SK-N-SH (cell line): Measurements from ENCODE around the gene ZC3H7A. TPM values are rescaled to one million over a fixed set of nuclear protein-coding genes. Genes with fewer than 3 reads are reported as not detected.

Source experiments
- CTCF ChIA-PET: fragments of 300-600, 350-600 bp; formaldehyde crosslinking; extraction: SDS; loops from one replicate; lab custom pipeline; 2021; lab: Yijun Ruan, JAX
- POLR2A ChIA-PET: fragments of 350-600 bp; sonication (Branson Sonifier 250); formaldehyde crosslinking; extraction: SDS; loops from one replicate; lab custom pipeline; 2020; ENCODE audit warnings: antibody characterized with exemption, inconsistent platforms; lab: Yijun Ruan, JAX
- DNase-seq: peaks from one replicate; pipeline ENCODE4 v3.0.0; 2012
- H2AFZ ChIP-seq: fragments of 200-600 bp; sonication (generic); 2 replicates; pipeline ENCODE4 v1.8.1; 2016; ENCODE audit warnings: antibody characterized with exemption, mild to moderate bottlenecking, low read depth
- H3F3A ChIP-seq: fragments of 200-600 bp; sonication (generic); replicated peaks from 2 replicates; pipeline ENCODE3; 2016; ENCODE audit warnings: antibody characterized with exemption, mild to moderate bottlenecking; ENCODE audit not compliant: insufficient read depth
- H3K27ac ChIP-seq, 2 experiments: fragments of 200-500 bp in 1 of 2; fragments of 200-600 bp in 1 of 2; sonication (Bioruptor generic) in 1 of 2; sonication (generic), shearing (Covaris generic) in 1 of 2; 2 replicates each; pipeline versions ENCODE4 v1.5.1 to v1.6.1; 2014 to 2016; ENCODE audit warnings: low read depth in 2 of 2, inconsistent platforms in 1 of 2, low read length in 1 of 2, mild to moderate bottlenecking in 1 of 2, mixed read lengths in 1 of 2
- H3K27me3 ChIP-seq: fragments of 200-600 bp; sonication (generic), shearing (Covaris generic); 2 replicates; pipeline ENCODE4 v1.6.1; 2016; ENCODE audit warnings: mixed run types; ENCODE audit not compliant: insufficient read depth
- H3K36me3 ChIP-seq, 2 experiments: fragments of 200-500 bp in 1 of 2; fragments of 200-600 bp in 1 of 2; sonication (Bioruptor generic) in 1 of 2; sonication (generic) in 1 of 2; replicated peaks in 1 of 2; 2 replicates each; pipeline versions ENCODE3 to v1.5.1; 2014 to 2016; ENCODE audit warnings: low read length in 1 of 2, mild to moderate bottlenecking in 1 of 2; ENCODE audit not compliant: insufficient read depth in 2 of 2, control insufficient read depth in 1 of 2
- H3K4me1 ChIP-seq, 2 experiments: fragments of 200-500 bp in 1 of 2; fragments of 200-600 bp in 1 of 2; sonication (Bioruptor generic) in 1 of 2; sonication (generic), shearing (Covaris generic) in 1 of 2; 2 replicates each; pipeline versions ENCODE4 v1.5.1 to v1.6.1; 2014 to 2016; ENCODE audit warnings: low read depth in 1 of 2, low read length in 1 of 2, mixed run types in 1 of 2; ENCODE audit not compliant: insufficient read depth in 2 of 2, control insufficient read depth in 1 of 2
- H3K4me2 ChIP-seq: fragments of 200-600 bp; sonication (generic), shearing (Covaris generic); 2 replicates; pipeline ENCODE4 v1.6.1; 2017; ENCODE audit warnings: mixed run types
- H3K4me3 ChIP-seq, 2 experiments: fragments of 200-500 bp in 1 of 2; fragments of 200-600 bp in 1 of 2; sonication (Bioruptor generic) in 1 of 2; sonication (generic), shearing (Covaris generic) in 1 of 2; 2 replicates each; pipeline versions ENCODE4 v1.5.1 to v1.8.1; 2014 to 2016; ENCODE audit warnings: low read depth in 2 of 2, inconsistent platforms in 1 of 2, low read length in 1 of 2, mild to moderate bottlenecking in 1 of 2, mixed read lengths in 1 of 2, moderate library complexity in 1 of 2
- H3K79me2 ChIP-seq: fragments of 200-600 bp; sonication (generic); 2 replicates; pipeline ENCODE4 v1.8.1; 2017; ENCODE audit warnings: mild to moderate bottlenecking; ENCODE audit not compliant: insufficient read depth
- H3K9ac ChIP-seq: fragments of 200-600 bp; sonication (generic); 2 replicates; pipeline ENCODE4 v1.6.1; 2017; ENCODE audit warnings: mixed run types
- H3K9me2 ChIP-seq: fragments of 200-600 bp; sonication (generic); 2 replicates; pipeline ENCODE4 v1.6.1; 2017; ENCODE audit warnings: mixed run types
- H3K9me3 ChIP-seq: fragments of 200-600 bp; sonication (generic); 2 replicates; pipeline ENCODE4 v1.6.1; 2017; ENCODE audit warnings: mixed run types, mild to moderate bottlenecking, moderate library complexity
- H4K20me1 ChIP-seq: fragments of 200-600 bp; sonication (generic); 2 replicates; pipeline ENCODE4 v1.6.1; 2017; ENCODE audit warnings: mild to moderate bottlenecking, mixed run types; ENCODE audit not compliant: insufficient read depth
- FOXJ3 ChIP-seq: sonication (generic); formaldehyde crosslinking; IDR thresholded peaks from 2 replicates; pipeline ENCODE4 v1.5.1; 2020; ENCODE audit warnings: mild to moderate bottlenecking, missing genetic modification reagents
- FOXM1 ChIP-seq: IDR thresholded peaks from 2 replicates; pipeline ENCODE4 v1.4.0; 2012; ENCODE audit warnings: low read depth, mild to moderate bottlenecking
- JUND ChIP-seq: IDR thresholded peaks from 2 replicates; pipeline ENCODE4 v1.4.0; 2012
- MEF2A ChIP-seq: IDR thresholded peaks from 2 replicates; pipeline ENCODE4 v1.4.0; 2012; ENCODE audit warnings: low read depth, borderline replicate concordance
- MXI1 ChIP-seq: IDR thresholded peaks from 2 replicates; pipeline ENCODE4 v1.6.1; 2012; ENCODE audit warnings: mild to moderate bottlenecking, low read depth, low read length, improper control_type of control experiment
- NFIC ChIP-seq: IDR thresholded peaks from 2 replicates; pipeline ENCODE4 v1.4.0; 2012; ENCODE audit warnings: borderline replicate concordance
- NRF1 ChIP-seq: IDR thresholded peaks from 2 replicates; pipeline ENCODE4 v1.6.1; 2012; ENCODE audit warnings: low read depth, mild to moderate bottlenecking, low read length
- YY1 ChIP-seq: IDR thresholded peaks from 2 replicates; pipeline ENCODE4 v1.4.0; 2012; ENCODE audit warnings: low read depth, mild to moderate bottlenecking
- WGBS: methylation state at CpG from one replicate; pipeline ENCODE4 v1.1.6; 2017; ENCODE audit warnings: low lambda C conversion rate; 5-methylcytosine and 5-hydroxymethylcytosine counted together
- polyA plus RNA-seq, 3 experiments: library from polyadenylated mRNA; depleted of rRNA; stranded (reverse); fragments of >200 nt; gene quantifications; 2 replicates each; pipeline ENCODE4 v1.2.3, GENCODE V29; 2012
- TF ChIP-seq, protein P1 (sequence below): IDR thresholded peaks from 2 replicates; pipeline ENCODE4; 2012
- TF ChIP-seq, protein P2 (sequence below): IDR thresholded peaks from 2 replicates; pipeline ENCODE4 v1.6.1; 2012; ENCODE audit warnings: mild to moderate bottlenecking, low read depth, low read length, moderate library complexity
- TF ChIP-seq, protein P3 (sequence below): IDR thresholded peaks from 2 replicates; pipeline ENCODE4 v1.4.0; 2012; ENCODE audit warnings: low read depth, borderline replicate concordance
- TF ChIP-seq, protein P4 (sequence below): IDR thresholded peaks from 2 replicates; pipeline ENCODE4 v1.4.0; 2012; ENCODE audit warnings: low read depth

ZC3H7A gene
- polyA plus RNA-seq, 1 of the 3 experiments (the other 2 are of a cell fraction): 31.9 TPM

DNA sequence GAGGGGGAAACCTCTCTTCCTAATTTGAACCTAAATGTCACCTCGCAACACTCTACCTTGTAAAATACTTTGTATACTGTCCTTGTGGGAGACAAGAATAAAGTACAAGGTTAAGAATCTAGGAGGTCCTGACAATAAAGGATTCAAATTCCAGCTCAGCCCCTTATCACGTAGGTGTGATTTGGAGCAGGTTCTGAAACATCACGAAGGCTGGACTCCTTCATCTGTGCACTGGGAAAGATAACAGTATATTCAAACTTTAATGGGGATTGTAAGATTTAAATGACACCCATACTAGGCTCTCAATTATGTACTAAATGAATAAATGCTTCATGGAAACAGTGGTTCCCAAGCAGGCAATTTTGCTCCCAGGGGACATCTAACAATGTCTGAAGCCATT lies 56.5 kb downstream of the ZC3H7A start:
- H3K4me1 ChIP-seq: peaks cover 6 to 14% of the 10 kb centered on the region in 2 experiments; a peak in 3 of 4 replicates
- no peaks in the 10 kb centered on the region for H3K27me3 ChIP-seq
- H3K9me2 ChIP-seq: no peaks in the 10 kb centered on the region
- WGBS: 91% methylated on average over 3 of the region's 3 CpGs
- H3K79me2 ChIP-seq: peaks cover 71% of the 10 kb centered on the region
- H3K27ac ChIP-seq: no peak overlapping the region
- H3K9me3 ChIP-seq: no peaks in the 10 kb centered on the region
- DNase-seq: no peak
- peak overlapping the region; percentile 87; the same call in 1 of the 2 replicates for H3K9ac ChIP-seq
- peaks cover 9% of the 10 kb centered on the region for H3F3A ChIP-seq
- peaks cover 50% of the 10 kb centered on the region for H4K20me1 ChIP-seq
- no peak overlapping the region for H2AFZ ChIP-seq
- peaks cover 10 to 11% of the 10 kb centered on the region in 2 experiments for H3K36me3 ChIP-seq
- H3K4me3 ChIP-seq: peak overlapping the region in 1 of 2 experiments; percentile 87; a peak in 2 of 4 replicates
- ChIA-PET POLR2A (no interaction called here), CTCF (interaction anchor here (1.7 kb wide), 1 partner anchor 38 kb away, joined by 3 read pairs; no protein-coding TSS in a partner anchor)
- peak overlapping the region; percentile 93 for H3K4me2 ChIP-seq
- TF ChIP-seq NRF1 (no peak), FOXJ3 (no peak), MXI1 (0 out of 2 replicates have a peak, but pooled peaks have one; percentile 16)

DNA sequence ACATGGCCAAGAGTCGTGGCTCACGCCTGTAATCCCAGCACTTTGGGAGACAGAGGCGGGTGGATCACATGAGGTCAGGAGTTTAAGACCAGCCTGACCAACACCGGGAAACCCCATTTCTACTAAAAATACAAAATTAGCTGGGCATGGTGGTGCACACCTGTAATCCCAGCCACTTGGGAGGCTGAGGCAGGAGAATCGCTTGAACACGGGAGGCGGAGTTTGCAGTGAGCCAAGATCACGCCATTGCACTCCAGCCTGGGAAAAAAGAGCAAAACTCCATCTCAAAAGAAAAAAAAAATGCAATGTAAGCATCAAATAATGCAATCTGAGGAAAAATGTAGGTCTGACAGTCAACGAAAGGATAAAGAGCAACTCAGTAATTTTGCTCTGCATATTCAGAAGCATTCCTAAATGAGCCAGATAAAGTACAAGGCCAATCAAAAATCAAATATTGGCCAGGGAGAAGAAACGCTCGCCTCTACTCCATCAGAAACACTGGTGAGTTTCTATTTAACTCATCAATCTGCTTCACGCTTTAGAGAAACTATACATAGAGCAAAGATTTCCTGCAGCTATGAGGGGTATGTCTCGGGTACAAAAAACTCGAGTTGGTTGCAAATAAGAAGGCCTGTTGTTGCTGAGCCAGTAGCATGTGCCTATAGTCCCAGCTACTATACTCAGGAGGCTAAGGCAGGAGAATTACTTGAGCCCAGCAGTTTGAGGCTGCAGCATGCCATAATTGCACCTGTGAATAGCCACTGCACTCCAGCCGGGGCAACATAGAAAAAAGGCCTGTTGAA lies 58.1 kb downstream of the ZC3H7A start:
- CTCF ChIA-PET: interaction anchor here (0.8 to 2.2 kb wide), 2 partner anchors 24 to 343 kb away, joined by 4 to 7 read pairs; no protein-coding TSS in a partner anchor
- no peak overlapping the region for H2AFZ ChIP-seq
- H3K9ac ChIP-seq: no peak overlapping the region
- no peaks in the 10 kb centered on the region for H3K9me3 ChIP-seq
- no peak overlapping the region for H3K27ac ChIP-seq
- H3K36me3 ChIP-seq: peaks cover 20 to 27% of the 10 kb centered on the region in 2 experiments
- 98% methylated on average over 15 of the region's 15 CpGs for WGBS
- no peak for TF ChIP-seq JUND
- no peak for TF ChIP-seq NFIC
- TF ChIP-seq MEF2A: no peak
- TF ChIP-seq, protein P1, sequence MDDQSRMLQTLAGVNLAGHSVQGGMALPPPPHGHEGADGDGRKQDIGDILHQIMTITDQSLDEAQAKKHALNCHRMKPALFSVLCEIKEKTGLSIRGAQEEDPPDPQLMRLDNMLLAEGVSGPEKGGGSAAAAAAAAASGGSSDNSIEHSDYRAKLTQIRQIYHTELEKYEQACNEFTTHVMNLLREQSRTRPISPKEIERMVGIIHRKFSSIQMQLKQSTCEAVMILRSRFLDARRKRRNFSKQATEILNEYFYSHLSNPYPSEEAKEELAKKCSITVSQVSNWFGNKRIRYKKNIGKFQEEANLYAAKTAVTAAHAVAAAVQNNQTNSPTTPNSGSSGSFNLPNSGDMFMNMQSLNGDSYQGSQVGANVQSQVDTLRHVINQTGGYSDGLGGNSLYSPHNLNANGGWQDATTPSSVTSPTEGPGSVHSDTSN: no peak
- TF ChIP-seq, protein P2, sequence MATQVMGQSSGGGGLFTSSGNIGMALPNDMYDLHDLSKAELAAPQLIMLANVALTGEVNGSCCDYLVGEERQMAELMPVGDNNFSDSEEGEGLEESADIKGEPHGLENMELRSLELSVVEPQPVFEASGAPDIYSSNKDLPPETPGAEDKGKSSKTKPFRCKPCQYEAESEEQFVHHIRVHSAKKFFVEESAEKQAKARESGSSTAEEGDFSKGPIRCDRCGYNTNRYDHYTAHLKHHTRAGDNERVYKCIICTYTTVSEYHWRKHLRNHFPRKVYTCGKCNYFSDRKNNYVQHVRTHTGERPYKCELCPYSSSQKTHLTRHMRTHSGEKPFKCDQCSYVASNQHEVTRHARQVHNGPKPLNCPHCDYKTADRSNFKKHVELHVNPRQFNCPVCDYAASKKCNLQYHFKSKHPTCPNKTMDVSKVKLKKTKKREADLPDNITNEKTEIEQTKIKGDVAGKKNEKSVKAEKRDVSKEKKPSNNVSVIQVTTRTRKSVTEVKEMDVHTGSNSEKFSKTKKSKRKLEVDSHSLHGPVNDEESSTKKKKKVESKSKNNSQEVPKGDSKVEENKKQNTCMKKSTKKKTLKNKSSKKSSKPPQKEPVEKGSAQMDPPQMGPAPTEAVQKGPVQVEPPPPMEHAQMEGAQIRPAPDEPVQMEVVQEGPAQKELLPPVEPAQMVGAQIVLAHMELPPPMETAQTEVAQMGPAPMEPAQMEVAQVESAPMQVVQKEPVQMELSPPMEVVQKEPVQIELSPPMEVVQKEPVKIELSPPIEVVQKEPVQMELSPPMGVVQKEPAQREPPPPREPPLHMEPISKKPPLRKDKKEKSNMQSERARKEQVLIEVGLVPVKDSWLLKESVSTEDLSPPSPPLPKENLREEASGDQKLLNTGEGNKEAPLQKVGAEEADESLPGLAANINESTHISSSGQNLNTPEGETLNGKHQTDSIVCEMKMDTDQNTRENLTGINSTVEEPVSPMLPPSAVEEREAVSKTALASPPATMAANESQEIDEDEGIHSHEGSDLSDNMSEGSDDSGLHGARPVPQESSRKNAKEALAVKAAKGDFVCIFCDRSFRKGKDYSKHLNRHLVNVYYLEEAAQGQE: no peak
- TF ChIP-seq, protein P3, sequence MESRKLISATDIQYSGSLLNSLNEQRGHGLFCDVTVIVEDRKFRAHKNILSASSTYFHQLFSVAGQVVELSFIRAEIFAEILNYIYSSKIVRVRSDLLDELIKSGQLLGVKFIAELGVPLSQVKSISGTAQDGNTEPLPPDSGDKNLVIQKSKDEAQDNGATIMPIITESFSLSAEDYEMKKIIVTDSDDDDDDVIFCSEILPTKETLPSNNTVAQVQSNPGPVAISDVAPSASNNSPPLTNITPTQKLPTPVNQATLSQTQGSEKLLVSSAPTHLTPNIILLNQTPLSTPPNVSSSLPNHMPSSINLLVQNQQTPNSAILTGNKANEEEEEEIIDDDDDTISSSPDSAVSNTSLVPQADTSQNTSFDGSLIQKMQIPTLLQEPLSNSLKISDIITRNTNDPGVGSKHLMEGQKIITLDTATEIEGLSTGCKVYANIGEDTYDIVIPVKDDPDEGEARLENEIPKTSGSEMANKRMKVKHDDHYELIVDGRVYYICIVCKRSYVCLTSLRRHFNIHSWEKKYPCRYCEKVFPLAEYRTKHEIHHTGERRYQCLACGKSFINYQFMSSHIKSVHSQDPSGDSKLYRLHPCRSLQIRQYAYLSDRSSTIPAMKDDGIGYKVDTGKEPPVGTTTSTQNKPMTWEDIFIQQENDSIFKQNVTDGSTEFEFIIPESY: no peak
- TF ChIP-seq, protein P4, sequence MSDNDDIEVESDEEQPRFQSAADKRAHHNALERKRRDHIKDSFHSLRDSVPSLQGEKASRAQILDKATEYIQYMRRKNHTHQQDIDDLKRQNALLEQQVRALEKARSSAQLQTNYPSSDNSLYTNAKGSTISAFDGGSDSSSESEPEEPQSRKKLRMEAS: no peak
- no peak for TF ChIP-seq YY1
- no peak for TF ChIP-seq FOXJ3
- TF ChIP-seq FOXM1: no peak
- H3K4me1 ChIP-seq: peaks cover 6 to 19% of the 10 kb centered on the region in 2 experiments; a peak in 3 of 4 replicates
- POLR2A ChIA-PET: no interaction called here
- DNase-seq: no peak
- peaks cover 50% of the 10 kb centered on the region for H4K20me1 ChIP-seq
- H3K9me2 ChIP-seq: no peaks in the 10 kb centered on the region
- H3K4me2 ChIP-seq: no peak overlapping the region
- H3K27me3 ChIP-seq: no peaks in the 10 kb centered on the region
- peaks cover 1% of the 10 kb centered on the region for H3F3A ChIP-seq
- H3K79me2 ChIP-seq: peaks cover 86% of the 10 kb centered on the region
- no peak overlapping the region; a peak in 1 of 4 replicates for H3K4me3 ChIP-seq
